ENCODE measurements around the gene MKRN2.

DNA sequence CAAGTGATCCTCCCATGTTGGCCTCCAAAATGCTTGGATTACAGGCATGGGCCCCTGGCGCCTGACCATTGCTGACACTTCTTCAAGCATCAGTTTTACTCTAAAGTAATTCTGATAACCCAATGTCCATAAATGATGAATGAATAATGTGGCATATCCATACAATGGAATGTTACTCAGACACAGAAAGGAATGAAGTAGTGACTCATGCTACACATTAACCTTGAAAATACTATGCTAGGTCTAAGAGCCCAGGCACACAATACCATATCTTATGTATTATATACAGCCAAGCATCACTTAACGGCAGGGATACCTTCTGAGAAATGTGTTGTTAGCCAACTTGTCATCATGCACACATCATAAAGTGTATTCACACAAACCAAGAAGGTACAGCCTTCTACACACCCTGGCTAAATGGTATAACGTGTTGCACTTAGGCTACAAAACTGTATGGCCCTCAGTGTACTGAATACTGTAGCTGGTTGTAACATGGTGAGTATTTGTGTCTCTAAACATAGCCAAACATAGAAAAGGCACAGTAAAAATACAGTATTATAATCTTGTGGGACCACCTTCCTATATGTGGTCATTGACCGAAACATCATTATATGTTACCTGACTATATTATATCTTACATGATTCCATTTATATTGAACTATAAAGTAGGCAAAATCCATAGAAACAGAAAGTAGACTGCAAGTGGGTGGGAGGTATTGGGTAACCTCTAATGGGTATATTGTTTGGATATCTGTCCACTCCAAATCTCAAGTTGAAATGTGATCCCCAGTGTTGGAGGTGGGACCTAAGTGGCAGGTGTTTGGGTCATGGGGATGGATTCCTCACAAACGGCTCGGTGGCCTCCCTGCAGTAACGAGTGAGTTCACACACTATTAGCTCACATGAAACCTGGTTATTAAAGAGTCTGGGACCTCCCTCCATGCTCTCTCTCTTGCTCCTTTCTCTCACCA is 31.4 kb downstream of the MKRN2 start:
- TF ChIP-seq, protein P1, sequence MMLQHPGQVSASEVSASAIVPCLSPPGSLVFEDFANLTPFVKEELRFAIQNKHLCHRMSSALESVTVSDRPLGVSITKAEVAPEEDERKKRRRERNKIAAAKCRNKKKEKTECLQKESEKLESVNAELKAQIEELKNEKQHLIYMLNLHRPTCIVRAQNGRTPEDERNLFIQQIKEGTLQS (IDR thresholded peaks at IDR 0.05), result no peak
- TF ChIP-seq, protein P1 (CRISPR knock-in tag; conservative IDR thresholded peaks at IDR 0.05), result no peak
- no peak for TF ChIP-seq RFX7 (CRISPR knock-in tag; IDR thresholded peaks at IDR 0.05)
- no peak for TF ChIP-seq FOXA3 (CRISPR knock-in tag; conservative IDR thresholded peaks at IDR 0.05 in 1 of 2, IDR thresholded peaks at IDR 0.05 in 1 of 2)
- TF ChIP-seq CBX3 (IDR thresholded peaks at IDR 0.05; ENCODE audit: borderline replicate concordance in 1 of 2, low read length in 2 of 2), result no peak
- TF ChIP-seq ZFX (CRISPR knock-in tag; IDR thresholded peaks at IDR 0.05), result no peak
- TF ChIP-seq NRF1 (conservative IDR thresholded peaks at IDR 0.05 in 1 of 2, IDR thresholded peaks at IDR 0.05 in 1 of 2), result no peak
- no peak for TF ChIP-seq ZBED1 (IDR thresholded peaks at IDR 0.05)
- no peak for TF ChIP-seq PURB (CRISPR knock-in tag; IDR thresholded peaks at IDR 0.05; ENCODE audit: low read depth)
- no peak for TF ChIP-seq MAZ (CRISPR knock-in tag; conservative IDR thresholded peaks at IDR 0.05 in 1 of 2, IDR thresholded peaks at IDR 0.05 in 1 of 2)
- no peak for TF ChIP-seq TOE1 (IDR thresholded peaks at IDR 0.05; ENCODE audit: borderline replicate concordance)
- no peak for TF ChIP-seq TOE1 (CRISPR knock-in tag; IDR thresholded peaks at IDR 0.05; ENCODE audit: borderline replicate concordance, low read depth)
- TF ChIP-seq, protein P2, sequence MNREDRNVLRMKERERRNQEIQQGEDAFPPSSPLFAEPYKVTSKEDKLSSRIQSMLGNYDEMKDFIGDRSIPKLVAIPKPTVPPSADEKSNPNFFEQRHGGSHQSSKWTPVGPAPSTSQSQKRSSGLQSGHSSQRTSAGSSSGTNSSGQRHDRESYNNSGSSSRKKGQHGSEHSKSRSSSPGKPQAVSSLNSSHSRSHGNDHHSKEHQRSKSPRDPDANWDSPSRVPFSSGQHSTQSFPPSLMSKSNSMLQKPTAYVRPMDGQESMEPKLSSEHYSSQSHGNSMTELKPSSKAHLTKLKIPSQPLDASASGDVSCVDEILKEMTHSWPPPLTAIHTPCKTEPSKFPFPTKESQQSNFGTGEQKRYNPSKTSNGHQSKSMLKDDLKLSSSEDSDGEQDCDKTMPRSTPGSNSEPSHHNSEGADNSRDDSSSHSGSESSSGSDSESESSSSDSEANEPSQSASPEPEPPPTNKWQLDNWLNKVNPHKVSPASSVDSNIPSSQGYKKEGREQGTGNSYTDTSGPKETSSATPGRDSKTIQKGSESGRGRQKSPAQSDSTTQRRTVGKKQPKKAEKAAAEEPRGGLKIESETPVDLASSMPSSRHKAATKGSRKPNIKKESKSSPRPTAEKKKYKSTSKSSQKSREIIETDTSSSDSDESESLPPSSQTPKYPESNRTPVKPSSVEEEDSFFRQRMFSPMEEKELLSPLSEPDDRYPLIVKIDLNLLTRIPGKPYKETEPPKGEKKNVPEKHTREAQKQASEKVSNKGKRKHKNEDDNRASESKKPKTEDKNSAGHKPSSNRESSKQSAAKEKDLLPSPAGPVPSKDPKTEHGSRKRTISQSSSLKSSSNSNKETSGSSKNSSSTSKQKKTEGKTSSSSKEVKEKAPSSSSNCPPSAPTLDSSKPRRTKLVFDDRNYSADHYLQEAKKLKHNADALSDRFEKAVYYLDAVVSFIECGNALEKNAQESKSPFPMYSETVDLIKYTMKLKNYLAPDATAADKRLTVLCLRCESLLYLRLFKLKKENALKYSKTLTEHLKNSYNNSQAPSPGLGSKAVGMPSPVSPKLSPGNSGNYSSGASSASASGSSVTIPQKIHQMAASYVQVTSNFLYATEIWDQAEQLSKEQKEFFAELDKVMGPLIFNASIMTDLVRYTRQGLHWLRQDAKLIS (CRISPR knock-in tag; IDR thresholded peaks at IDR 0.05), result no peak
- TF ChIP-seq, protein P3, sequence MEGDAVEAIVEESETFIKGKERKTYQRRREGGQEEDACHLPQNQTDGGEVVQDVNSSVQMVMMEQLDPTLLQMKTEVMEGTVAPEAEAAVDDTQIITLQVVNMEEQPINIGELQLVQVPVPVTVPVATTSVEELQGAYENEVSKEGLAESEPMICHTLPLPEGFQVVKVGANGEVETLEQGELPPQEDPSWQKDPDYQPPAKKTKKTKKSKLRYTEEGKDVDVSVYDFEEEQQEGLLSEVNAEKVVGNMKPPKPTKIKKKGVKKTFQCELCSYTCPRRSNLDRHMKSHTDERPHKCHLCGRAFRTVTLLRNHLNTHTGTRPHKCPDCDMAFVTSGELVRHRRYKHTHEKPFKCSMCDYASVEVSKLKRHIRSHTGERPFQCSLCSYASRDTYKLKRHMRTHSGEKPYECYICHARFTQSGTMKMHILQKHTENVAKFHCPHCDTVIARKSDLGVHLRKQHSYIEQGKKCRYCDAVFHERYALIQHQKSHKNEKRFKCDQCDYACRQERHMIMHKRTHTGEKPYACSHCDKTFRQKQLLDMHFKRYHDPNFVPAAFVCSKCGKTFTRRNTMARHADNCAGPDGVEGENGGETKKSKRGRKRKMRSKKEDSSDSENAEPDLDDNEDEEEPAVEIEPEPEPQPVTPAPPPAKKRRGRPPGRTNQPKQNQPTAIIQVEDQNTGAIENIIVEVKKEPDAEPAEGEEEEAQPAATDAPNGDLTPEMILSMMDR (IDR thresholded peaks at IDR 0.05 in 2 of 3, conservative IDR thresholded peaks at IDR 0.05 in 1 of 3; ENCODE audit: insufficient read depth in 2 of 3, low read depth in 1 of 3, low read length in 3 of 3), result no peak
